Lower leg skin (tissue), 3 donors: ENCODE data around the gene RFC2.

Experiments used
- CTCF ChIP-seq, 3 donors: fragments of 450-650 bp; IDR thresholded peaks; one replicate each; pipeline ENCODE4 v1.5.1; 2016; ENCODE audit warnings: antibody characterized with exemption in 3 of 3, mild to moderate bottlenecking in 3 of 3, moderate library complexity in 2 of 3
- POLR2A ChIP-seq, 2 donors: fragments of 450-650 bp; IDR thresholded peaks; one replicate each; pipeline ENCODE4 v1.6.1; 2016 to 2017; ENCODE audit warnings: antibody characterized with exemption in 2 of 2, mild to moderate bottlenecking in 1 of 2, moderate library complexity in 1 of 2

DNA sequence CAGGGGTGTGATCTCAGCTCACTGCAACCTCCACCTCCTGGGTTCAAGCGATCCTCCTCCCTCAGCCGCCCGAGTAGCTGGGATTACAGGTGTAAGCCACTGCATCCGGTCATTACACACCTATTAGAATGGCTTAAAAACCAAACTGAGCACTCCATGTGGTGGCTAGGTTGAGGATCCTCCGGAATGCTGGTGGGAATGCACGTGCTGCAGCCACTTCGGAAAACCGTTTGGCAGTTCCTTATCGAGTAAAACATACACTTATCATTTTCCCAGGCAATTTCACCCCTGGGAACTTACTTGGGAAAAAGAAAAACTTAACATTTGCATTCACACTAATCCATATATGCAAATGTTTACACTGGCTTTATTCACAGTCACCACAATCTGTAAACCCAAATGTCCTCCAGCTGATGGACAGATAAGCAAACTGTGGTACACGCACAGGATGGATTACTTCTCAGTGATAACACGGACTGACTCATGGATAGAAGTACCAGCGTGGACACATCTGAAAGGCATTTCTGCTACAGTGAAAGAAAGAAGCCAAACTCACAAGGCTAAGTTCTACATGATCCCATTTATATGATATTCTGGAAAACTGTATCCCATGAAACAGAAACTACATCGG lies 20.4 kb downstream of the RFC2 start:
- TF ChIP-seq CTCF (IDR thresholded peaks at IDR 0.05) (no peak), POLR2A (IDR thresholded peaks at IDR 0.05) (no peak)
